GM12892 (cell line): ENCODE measurements around the gene DENND2C.

Source experiments
- POLR2A ChIP-seq: IDR thresholded peaks from 2 replicates; pipeline ENCODE4 v1.6.1; 2011; ENCODE audit warnings: low read depth, low read length, control low read depth
- POLR2AphosphoS5 ChIP-seq: IDR thresholded peaks from 2 replicates; pipeline ENCODE4 v1.6.1; 2011; ENCODE audit warnings: low read depth, low read length, control low read depth
- TAF1 ChIP-seq: IDR thresholded peaks from 2 replicates; pipeline ENCODE4 v1.6.1; 2011; ENCODE audit warnings: low read depth, mild to moderate bottlenecking, control low read depth, low read length, borderline replicate concordance

DNA sequence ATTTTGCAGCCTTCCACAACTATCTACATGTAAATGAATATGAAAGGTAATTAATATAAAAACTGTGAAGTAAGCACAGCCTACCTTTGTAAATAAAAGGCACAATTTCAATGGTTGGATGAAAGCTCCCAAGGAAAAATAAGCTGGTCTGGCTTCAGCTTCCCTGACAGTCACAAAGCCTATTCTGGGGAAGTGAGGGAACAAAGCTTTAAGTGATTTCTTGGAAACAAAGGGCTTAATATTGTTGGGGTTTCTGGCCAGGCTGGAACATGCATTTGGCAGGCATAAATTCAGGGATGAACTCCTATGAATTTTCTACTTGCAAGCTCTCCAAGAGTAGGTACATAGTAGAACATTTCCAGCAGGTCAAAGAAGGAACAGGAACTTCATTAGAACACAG, 105.7 kb downstream of the DENND2C start:
- TF ChIP-seq POLR2A (no peak), TAF1 (no peak), POLR2AphosphoS5 (no peak)
